Embryonic facial prominence (tissue), 1 donor: ENCODE measurements around the gene AADACL2.

Source experiments
- DNase-seq: peaks from one replicate; pipeline ENCODE4 v3.0.0-alpha.2; 2016; ENCODE audit errors: extremely low spot score

Gene AADACL2

DNA sequence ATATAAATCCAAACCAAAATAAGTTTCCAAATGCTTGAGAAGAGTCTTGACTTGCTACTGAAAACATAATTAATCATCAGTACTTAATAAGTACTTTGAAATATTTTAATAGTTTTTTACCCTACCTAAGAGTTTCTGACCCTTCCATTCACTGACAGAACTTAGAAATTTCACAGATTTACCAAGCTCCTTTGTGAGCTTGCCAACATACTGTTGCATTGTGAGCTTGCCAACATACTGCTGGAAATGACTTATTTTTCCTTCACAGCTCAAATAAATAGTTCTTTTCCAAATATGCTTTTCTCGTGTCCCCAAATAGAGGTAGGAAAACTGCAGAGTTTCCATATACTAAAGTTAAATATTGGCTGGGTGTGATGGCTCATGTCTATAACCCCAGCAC lies 70.5 kb downstream of the AADACL2 start:
- no peak for DNase-seq

DNA sequence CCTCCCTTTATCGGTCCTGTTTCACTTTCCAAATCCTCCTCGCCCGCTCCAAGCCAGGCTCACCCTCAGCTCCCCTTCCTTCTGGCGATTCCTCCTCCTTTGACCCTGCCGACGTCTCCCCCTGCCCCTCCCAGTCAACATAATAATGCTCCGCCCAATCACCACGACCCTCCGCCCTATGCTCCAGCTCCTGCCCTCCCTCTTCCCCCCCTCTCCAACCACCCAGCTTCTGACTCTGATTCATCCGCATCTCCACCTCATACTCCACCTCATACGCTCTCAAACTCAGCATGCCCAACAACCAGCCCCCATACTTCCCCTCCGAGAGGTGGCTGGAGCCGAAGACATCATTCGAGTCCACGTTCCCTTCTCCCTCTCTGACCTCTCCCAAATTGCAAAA lies 73.1 kb downstream of the AADACL2 start:
- DNase-seq, result no peak
